ENCODE data around the gene BANF2.

DNA sequence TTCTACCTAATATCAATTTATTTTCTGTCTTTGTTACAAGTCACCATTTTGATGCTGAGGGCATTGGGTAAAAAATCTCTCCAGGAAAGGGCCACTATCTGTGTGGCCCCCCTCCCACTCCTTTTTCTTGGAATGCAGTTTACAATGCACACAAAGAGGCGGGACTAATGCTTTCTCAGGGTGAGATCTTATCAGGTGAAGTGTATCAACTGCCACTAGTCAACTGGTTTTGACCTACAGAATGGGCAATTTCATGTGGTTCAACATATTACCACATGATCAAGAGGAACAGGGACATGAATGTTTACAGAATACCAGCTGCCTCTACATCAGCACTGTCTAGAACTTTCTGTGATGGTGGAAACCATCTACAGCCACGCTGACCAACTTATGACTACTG lies 21.5 kb upstream of the BANF2 start:
- no peak for TF ChIP-seq POLR2A (IDR thresholded peaks at IDR 0.05; ENCODE audit: low read depth)
- TF ChIP-seq, protein P1, sequence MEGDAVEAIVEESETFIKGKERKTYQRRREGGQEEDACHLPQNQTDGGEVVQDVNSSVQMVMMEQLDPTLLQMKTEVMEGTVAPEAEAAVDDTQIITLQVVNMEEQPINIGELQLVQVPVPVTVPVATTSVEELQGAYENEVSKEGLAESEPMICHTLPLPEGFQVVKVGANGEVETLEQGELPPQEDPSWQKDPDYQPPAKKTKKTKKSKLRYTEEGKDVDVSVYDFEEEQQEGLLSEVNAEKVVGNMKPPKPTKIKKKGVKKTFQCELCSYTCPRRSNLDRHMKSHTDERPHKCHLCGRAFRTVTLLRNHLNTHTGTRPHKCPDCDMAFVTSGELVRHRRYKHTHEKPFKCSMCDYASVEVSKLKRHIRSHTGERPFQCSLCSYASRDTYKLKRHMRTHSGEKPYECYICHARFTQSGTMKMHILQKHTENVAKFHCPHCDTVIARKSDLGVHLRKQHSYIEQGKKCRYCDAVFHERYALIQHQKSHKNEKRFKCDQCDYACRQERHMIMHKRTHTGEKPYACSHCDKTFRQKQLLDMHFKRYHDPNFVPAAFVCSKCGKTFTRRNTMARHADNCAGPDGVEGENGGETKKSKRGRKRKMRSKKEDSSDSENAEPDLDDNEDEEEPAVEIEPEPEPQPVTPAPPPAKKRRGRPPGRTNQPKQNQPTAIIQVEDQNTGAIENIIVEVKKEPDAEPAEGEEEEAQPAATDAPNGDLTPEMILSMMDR (IDR thresholded peaks at IDR 0.05) = no peak
- no peak for TF ChIP-seq EP300 (IDR thresholded peaks at IDR 0.05)
- TF ChIP-seq POLR2AphosphoS5 (IDR thresholded peaks at IDR 0.05) = no peak
